ENCODE data around the gene KCNMA1.

Gene KCNMA1

GRCh38 chr10:77633376-77633775 is 4.2 kb downstream of the KCNMA1 start:
- DNase-seq (ENCODE audit: low read depth), result no peak

- no peak for DNase-seq (ENCODE audit: low read depth)
Observed at GRCh38 chr10:77631241-77631640, 6.4 kb downstream of the KCNMA1 start.

GRCh38 chr10:77630507-77630848 is 7.1 kb downstream of the KCNMA1 start:
- no peak for DNase-seq (ENCODE audit: low read depth)

- no peak for DNase-seq (ENCODE audit: low read depth)
Observed at GRCh38 chr10:77629775-77630506, 7.7 kb downstream of the KCNMA1 start.

DNA sequence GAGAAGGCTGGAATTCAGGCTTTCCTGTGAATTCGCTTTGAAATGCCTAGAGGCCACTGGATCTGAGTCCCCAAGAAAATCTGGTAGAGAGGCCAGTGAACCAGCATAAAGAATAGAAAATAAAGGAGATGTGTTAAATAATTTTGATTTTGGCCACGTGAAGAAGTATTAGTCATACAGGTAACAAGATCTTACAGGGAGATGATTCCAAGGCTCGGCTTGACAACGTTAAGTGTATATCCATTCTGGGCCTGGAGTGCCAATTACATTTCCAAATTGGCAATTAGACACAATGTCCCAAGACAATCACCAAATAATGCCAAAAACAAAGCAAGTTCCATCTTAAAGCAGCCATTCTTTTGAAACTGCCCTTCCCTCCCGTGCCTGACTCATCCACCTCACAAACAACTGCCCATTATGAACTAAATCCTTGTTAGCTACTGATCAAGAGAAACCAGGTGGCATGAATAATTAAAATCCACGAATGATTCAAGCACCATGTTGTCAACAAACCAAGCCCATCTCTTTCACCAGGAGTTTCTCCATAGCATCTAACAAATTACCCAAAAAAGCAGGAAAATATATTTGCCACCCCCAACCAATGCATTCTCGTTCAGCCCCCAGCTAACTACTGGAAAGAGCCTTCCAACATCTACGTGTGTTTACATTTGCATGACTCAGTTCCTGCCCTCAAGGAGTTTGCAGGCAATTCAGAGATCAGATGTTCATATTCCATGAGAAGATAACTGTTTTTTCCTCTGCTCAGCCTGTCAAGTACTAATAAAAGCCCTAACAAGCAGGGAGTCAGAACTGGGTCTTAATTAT is 8.5 kb downstream of the KCNMA1 start:
- no peak for DNase-seq (ENCODE audit: low read depth)

- DNase-seq (ENCODE audit: low read depth), result no peak
Observed at GRCh38 chr10:77626266-77626935, 11.2 kb downstream of the KCNMA1 start.

DNA sequence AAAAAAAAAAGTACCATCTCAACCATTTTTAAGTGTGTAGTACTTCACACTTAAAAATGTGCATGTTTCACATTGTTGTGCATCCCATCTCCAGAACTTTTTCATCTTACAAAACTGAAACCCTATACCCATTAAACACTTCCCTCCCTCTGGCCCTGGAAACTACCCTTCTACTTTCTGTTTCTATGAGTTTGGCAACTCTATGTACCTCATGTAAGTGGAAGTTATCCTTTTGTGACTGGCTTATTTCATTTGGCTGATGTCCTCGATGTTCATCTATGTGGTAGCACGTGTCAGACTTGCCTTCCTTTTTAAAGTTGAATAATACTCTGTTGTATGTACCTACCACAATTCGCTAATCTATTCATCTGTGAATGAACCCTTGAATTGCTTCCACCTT is 12.2 kb downstream of the KCNMA1 start:
- DNase-seq (ENCODE audit: low read depth), result no peak

- DNase-seq (ENCODE audit: low read depth), result no peak
Observed at GRCh38 chr10:77622889-77623291, 14.7 kb downstream of the KCNMA1 start.

DNA sequence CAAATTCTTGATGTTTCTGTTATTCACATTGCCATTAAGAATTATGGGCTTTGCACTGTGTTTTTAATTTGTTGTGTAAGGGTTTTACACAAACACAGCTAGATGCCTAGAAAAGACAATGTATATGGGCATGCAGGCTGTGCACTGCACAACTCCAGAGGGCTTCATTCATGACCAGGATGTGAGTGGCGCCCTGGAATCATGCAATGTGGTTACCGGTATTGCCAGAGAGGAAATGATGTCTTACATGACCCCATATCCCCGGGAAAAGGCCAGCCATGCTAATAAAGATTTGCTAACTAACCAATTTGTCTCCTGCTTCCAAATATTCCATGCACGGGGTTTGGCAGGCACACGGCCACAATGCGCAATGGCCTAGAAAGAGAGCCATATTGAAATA is 16.9 kb downstream of the KCNMA1 start:
- no peak for DNase-seq (ENCODE audit: low read depth)

DNA sequence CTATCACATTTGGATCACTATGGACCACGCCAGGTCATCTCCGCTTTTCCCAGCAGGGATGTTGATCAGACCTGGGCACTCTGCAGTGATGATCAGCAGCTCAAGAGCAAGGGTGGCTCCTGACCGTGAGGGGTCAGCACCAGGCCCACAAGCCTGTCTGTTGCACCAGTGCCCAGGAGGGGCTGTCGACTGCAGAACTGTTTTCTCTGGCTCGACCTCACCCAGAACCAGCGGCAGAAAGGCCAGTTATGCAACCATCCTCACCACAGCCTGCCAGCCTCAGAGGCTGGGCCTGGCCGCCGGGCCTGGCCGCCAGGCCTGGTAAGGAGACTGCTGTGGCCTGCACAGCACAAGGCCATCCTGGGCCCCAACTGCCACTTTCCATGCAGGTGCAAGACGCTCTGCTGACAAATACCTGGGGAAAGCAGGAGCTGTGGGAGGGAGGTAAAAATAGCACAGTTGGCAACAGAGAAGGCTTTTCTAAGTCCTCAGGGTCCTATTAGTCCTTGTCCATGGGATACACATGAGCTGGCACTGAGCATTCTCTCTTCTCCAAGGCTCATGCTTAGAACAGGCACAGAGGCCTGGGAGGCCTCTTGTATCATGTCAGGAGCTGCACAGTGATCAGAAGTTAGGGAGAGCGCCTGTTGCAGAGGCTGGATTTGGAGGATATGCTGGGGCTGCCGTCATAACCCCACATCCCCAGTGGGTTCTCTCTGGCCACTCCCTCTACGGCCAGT is 17.5 kb downstream of the KCNMA1 start:
- no peak for DNase-seq (ENCODE audit: low read depth)

GRCh38 chr10:77618117-77618516 is 19.5 kb downstream of the KCNMA1 start:
- DNase-seq (ENCODE audit: low read depth), result no peak

- no peak for DNase-seq (ENCODE audit: low read depth)
Observed at GRCh38 chr10:77616766-77617165, 20.8 kb downstream of the KCNMA1 start.

DNA sequence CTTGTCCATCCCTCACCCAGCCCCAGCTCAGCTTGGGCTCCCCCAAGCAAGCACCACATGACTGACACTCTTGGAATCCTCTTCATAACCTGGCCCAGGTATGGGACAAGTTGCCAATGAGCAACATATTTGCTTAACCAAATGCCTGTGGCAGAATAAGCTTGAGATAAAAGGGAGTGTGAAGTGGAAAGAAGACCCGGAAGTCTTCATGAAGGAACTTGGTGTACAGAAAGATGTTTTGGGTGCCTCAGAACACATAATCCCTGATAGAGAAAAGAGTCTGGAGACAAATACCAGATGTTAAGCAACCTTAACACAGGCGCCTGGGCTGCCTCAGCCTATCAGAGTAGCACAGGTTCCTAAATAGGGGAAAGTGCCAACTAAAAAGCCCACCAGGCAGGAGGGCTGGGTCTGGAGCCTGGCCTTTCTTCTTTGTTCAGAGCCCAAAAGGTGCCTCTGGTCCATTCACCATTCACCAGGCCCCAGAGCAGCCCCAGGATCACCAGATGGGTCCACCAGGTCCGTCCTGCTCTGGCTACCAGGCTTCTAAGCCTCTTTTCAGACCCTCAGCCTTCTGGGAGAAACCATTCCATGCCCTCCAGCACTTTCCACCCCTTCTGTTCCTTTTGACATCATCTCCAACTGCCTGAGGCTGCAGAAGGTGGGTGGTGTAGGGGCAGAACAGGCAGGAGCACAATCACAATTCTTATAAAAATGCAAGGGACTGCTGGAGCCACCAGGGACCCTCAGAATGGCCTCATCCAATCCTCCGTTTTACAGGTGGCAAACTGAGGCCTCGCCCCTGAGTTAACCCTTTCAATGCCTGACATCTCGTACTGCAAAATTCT is 22.6 kb downstream of the KCNMA1 start:
- DNase-seq (ENCODE audit: low read depth), result no peak

DNA sequence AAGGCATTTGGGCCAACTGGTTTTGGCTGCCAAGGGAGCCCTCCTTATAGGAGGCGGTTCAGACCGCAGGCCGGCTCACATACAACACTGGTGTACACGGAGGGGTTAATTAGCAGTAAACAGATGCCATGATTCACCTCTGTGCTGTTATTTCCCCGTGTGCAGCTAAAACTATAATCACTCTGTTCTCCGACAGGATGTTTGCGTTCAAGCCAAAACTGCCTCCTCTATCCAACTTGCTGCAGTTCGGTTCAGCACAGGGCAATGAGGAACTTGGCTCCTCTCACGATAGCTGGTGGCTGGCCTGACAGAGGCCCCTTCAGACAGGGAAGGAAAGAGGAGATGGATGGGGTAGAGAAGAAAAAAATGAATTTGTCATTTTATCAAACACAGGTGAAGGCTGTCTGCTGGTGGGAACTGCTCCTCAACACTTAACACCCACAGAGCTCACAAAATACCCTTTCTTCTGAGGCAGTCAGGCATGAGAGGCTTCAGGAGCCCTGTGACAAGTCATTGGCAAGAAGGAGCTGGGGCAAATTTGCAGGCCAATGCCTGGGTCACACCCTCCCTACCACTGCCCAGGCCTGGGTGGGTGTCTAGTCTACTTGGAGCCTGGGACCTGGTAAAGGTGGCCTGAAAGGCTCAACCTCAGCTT is 24.0 kb downstream of the KCNMA1 start:
- no peak for DNase-seq (ENCODE audit: low read depth)

GRCh38 chr10:77611670-77612069 is 25.9 kb downstream of the KCNMA1 start:
- no peak for DNase-seq (ENCODE audit: low read depth)

DNA sequence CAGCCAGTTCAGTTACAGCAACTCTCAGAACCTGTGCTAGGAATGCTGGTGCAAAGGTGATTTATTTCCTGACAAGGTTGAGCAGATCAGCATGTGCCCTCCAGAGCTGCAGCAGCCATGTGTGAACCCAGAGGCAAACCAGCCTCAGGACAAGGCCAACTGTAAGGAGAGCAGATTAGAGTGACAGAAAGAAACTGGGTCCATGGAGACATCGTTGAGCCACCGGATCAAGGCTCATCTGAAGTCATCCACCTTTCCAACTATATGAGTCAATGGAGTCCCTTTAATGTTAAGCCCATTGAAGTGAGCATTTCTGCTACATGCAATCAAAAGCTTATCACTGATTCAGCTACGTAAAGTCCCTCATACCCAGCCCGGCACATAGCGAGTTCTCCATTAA is 26.4 kb downstream of the KCNMA1 start:
- no peak for DNase-seq (ENCODE audit: low read depth)

- no peak for DNase-seq (ENCODE audit: low read depth)
Observed at GRCh38 chr10:77609781-77610272, 27.8 kb downstream of the KCNMA1 start.

DNA sequence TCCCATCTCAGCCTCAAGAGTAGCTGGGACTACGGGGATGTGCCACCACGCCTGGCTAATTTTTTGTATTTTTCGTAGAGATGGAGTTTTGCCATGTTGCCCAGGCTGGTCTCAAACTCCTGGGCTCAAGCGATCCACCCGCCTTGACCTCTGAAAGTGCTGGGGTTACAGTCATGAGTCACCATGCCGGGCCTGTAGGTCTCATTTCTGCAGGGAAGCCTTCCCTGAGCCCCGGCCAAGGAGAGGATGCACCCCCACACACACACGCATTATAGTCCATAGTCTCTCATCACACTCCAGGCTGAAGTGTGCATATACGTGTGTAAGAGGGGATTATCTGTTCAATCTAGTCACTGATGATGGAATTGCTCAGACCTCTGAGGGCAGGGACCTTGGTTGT is 29.3 kb downstream of the KCNMA1 start:
- DNase-seq (ENCODE audit: low read depth), result no peak

- DNase-seq (ENCODE audit: low read depth), result no peak
Observed at GRCh38 chr10:77606751-77607150, 30.9 kb downstream of the KCNMA1 start.

DNA sequence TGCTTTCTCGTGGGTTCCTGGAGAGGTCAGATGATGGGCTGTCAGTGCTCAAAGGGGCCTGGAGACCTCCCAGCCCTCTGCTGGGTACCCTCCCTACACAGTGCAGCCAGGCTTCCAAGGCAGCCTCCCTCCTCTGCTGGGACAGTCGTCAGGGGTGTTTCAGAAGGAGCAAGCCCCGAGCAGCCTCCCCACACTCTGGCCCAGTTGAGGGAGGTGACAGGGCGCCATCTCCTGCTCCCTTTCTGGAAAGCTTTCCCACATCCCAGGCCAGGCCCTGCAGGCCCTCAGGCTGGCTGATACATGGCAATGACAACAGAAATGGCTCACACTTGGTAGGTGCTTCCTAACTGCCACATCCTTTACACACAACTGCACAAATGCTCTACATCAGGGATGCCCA is 32.1 kb downstream of the KCNMA1 start:
- DNase-seq (ENCODE audit: low read depth), result no peak

GRCh38 chr10:77604941-77605351 is 32.7 kb downstream of the KCNMA1 start:
- no peak for DNase-seq (ENCODE audit: low read depth)
